H9 (cell line): ENCODE results near the gene OOSP3. TPM values are rescaled to one million over a fixed set of nuclear protein-coding genes. Genes with fewer than 3 reads are reported as not detected.

Experiments used
- DNase-seq: peaks from one replicate; pipeline ENCODE4 v3.0.0-alpha.2; 2017
- H2AFZ ChIP-seq: one replicate; pipeline ENCODE4 v1.6.1; 2013; ENCODE audit warnings: mild to moderate bottlenecking, low read length, control low read depth, moderate library complexity
- H2AK5ac ChIP-seq: 2 replicates; pipeline ENCODE4 v1.6.1; 2013; ENCODE audit warnings: low read length, control low read depth, mixed read lengths; ENCODE audit not compliant: insufficient read length
- H2BK120ac ChIP-seq: one replicate; pipeline ENCODE4 v1.6.1; 2013; ENCODE audit warnings: low read depth, mild to moderate bottlenecking, low read length, control low read depth, inconsistent platforms; ENCODE audit not compliant: poor library complexity, severe bottlenecking
- H2BK12ac ChIP-seq: 2 replicates; pipeline ENCODE4 v1.6.1; 2013; ENCODE audit warnings: low read length, control low read depth, mixed read lengths, low read depth; ENCODE audit not compliant: insufficient read length
- H2BK15ac ChIP-seq: 2 replicates; pipeline ENCODE4 v1.6.1; 2013; ENCODE audit warnings: low read depth, low read length, control low read depth
- H2BK20ac ChIP-seq: one replicate; pipeline ENCODE4 v1.6.1; 2013; ENCODE audit warnings: low read depth, mild to moderate bottlenecking, low read length, control low read depth, inconsistent platforms; ENCODE audit not compliant: poor library complexity, severe bottlenecking
- H2BK5ac ChIP-seq: 2 replicates; pipeline ENCODE4 v1.6.1; 2013; ENCODE audit warnings: low read length, control low read depth, mixed read lengths; ENCODE audit not compliant: insufficient read length
- H3K14ac ChIP-seq: 2 replicates; pipeline ENCODE4 v1.6.1; 2013; ENCODE audit warnings: low read length, control low read depth; ENCODE audit not compliant: insufficient read depth
- H3K18ac ChIP-seq: 2 replicates; pipeline ENCODE4 v1.6.1; 2013; ENCODE audit warnings: low read depth, mild to moderate bottlenecking, mixed read lengths, low read length, control low read depth; ENCODE audit not compliant: insufficient read length
- H3K23ac ChIP-seq: 2 replicates; pipeline ENCODE4 v1.6.1; 2013; ENCODE audit warnings: low read length, control low read depth, mixed read lengths, low read depth; ENCODE audit not compliant: insufficient read length
- H3K23me2 ChIP-seq: 2 replicates; pipeline ENCODE4 v1.6.1; 2013; ENCODE audit warnings: low read depth, mild to moderate bottlenecking, mixed read lengths, low read length, control low read depth; ENCODE audit not compliant: insufficient read length, poor library complexity, severe bottlenecking
- H3K27ac ChIP-seq: 2 replicates; pipeline ENCODE4 v1.5.1; 2013; ENCODE audit warnings: low read length, control low read depth, mixed read lengths, low read depth; ENCODE audit not compliant: insufficient read length
- H3K27me3 ChIP-seq: 2 replicates; pipeline ENCODE4 v1.6.1; 2013; ENCODE audit warnings: low read length, control low read depth, inconsistent platforms; ENCODE audit not compliant: insufficient read depth
- H3K4ac ChIP-seq: 2 replicates; pipeline ENCODE4 v1.6.1; 2013; ENCODE audit warnings: low read depth, mild to moderate bottlenecking, control low read depth, inconsistent platforms, low read length, moderate library complexity
- H3K4me1 ChIP-seq: 2 replicates; pipeline ENCODE4 v1.6.1; 2013; ENCODE audit warnings: low read length, control low read depth, inconsistent platforms; ENCODE audit not compliant: insufficient read depth
- H3K4me2 ChIP-seq: 2 replicates; pipeline ENCODE4 v1.6.1; 2013; ENCODE audit warnings: low read length, control low read depth, mixed read lengths; ENCODE audit not compliant: insufficient read length, insufficient read depth
- H3K56ac ChIP-seq: 2 replicates; pipeline ENCODE4 v1.6.1; 2013; ENCODE audit warnings: low read depth, mild to moderate bottlenecking, mixed read lengths, low read length, control low read depth; ENCODE audit not compliant: insufficient read length
- H3K79me1 ChIP-seq: 2 replicates; pipeline ENCODE4 v1.6.1; 2013; ENCODE audit warnings: low read depth, mild to moderate bottlenecking, moderate library complexity, low read length, control low read depth, inconsistent platforms; ENCODE audit not compliant: insufficient read depth, poor library complexity, severe bottlenecking
- H3K79me2 ChIP-seq: 2 replicates; pipeline ENCODE4 v1.6.1; 2013; ENCODE audit warnings: low read length, control low read depth, inconsistent platforms; ENCODE audit not compliant: insufficient read depth
- H3K9ac ChIP-seq: 2 replicates; pipeline ENCODE4 v1.6.1; 2013; ENCODE audit warnings: low read length, control low read depth, mixed read lengths; ENCODE audit not compliant: insufficient read length; ENCODE audit errors: extremely low read depth
- H3K9me3 ChIP-seq: one replicate; pipeline ENCODE4 v1.6.1; 2013; ENCODE audit warnings: low read depth, low read length, inconsistent platforms; ENCODE audit not compliant: control insufficient read depth
- H3T11ph ChIP-seq: one replicate; pipeline ENCODE4 v1.6.1; 2013; ENCODE audit warnings: mild to moderate bottlenecking, low read length, control low read depth, inconsistent platforms
- H4K20me1 ChIP-seq: one replicate; pipeline ENCODE4 v1.6.1; 2013; ENCODE audit not compliant: control insufficient read depth, insufficient read length, insufficient read depth
- H4K5ac ChIP-seq: 2 replicates; pipeline ENCODE4 v1.6.1; 2013; ENCODE audit warnings: low read depth, mild to moderate bottlenecking, mixed read lengths, low read length, control low read depth; ENCODE audit not compliant: insufficient read length
- H4K8ac ChIP-seq: replicated peaks from 2 replicates; pipeline ENCODE4 v1.6.1; 2013; ENCODE audit warnings: low read length, control low read depth, mixed read lengths, low read depth; ENCODE audit not compliant: insufficient read length
- H4K91ac ChIP-seq: 2 replicates; pipeline ENCODE4 v1.6.1; 2013; ENCODE audit warnings: low read depth, mild to moderate bottlenecking, moderate library complexity, mixed read lengths, low read length, control low read depth; ENCODE audit not compliant: insufficient read length
- H3K27ac Mint-ChIP-seq, 3 experiments: 2 replicates in 2 of 3; 3 replicates in 1 of 3; pipeline ENCODE4 v1.8.0; 2020 to 2021; ENCODE audit warnings: mixed read lengths in 3 of 3, mild to moderate bottlenecking in 1 of 3, moderate library complexity in 1 of 3
- H3K27me3 Mint-ChIP-seq: 2 replicates; pipeline ENCODE4 v1.8.0; 2021; ENCODE audit warnings: low read depth, mild to moderate bottlenecking, moderate library complexity, mixed read lengths
- H3K36me3 Mint-ChIP-seq, 3 experiments: 2 replicates in 2 of 3; 3 replicates in 1 of 3; pipeline ENCODE4 v1.8.0; 2020 to 2021; ENCODE audit warnings: low read depth in 3 of 3, mixed read lengths in 3 of 3; ENCODE audit not compliant: insufficient read depth in 1 of 3
- H3K4me1 Mint-ChIP-seq, 2 experiments: 2 replicates each; pipeline ENCODE4 v1.8.0; 2020; ENCODE audit warnings: mixed read lengths in 2 of 2
- H3K4me3 Mint-ChIP-seq, 2 experiments: 2 replicates in 1 of 2; 3 replicates in 1 of 2; pipeline ENCODE4 v1.8.0; 2020 to 2021; ENCODE audit warnings: mild to moderate bottlenecking in 2 of 2, mixed read lengths in 2 of 2, moderate library complexity in 1 of 2
- H3K9me3 Mint-ChIP-seq, 2 experiments: 2 replicates in 1 of 2; 3 replicates in 1 of 2; pipeline ENCODE4 v1.8.0; 2020; ENCODE audit warnings: mild to moderate bottlenecking in 2 of 2, mixed read lengths in 2 of 2, moderate library complexity in 1 of 2
- total RNA-seq: library from RNA; stranded (reverse); gene quantifications from 2 replicates; pipeline ENCODE4 v1.2.1, GENCODE V29; 2021
- TF ChIP-seq, protein P1 (sequence below): fragments of 200-600 bp; sonication (generic); conservative IDR thresholded peaks from 3 replicates; pipeline ENCODE4 v1.8.0; 2021; ENCODE audit warnings: antibody characterized with exemption, mild to moderate bottlenecking

OOSP3 gene
- total RNA-seq, 1 experiment from 2014 or later: not detected

DNA sequence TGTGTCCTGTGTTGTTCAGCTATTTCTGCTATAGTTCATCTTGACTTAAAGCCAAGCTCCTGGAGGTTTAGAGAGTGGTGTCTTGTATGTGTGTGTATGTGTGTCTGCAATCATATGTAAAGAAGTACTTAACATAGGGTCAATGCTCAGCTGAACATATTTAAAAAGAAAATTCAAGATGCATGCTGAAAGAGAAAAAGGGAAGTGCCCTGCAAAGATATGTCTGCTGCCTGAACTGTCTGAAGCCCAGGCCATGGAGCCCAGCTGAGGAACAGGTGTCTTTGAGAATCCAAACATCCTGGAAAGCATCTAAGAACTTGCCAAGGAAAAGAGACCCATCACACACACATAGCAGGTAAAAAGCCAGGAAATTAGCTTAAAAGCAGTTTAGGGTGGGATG, 18.9 kb upstream of the OOSP3 start:
- H4K20me1 ChIP-seq: no peaks in the 10 kb centered on the region

More for the DNA sequence above, 18.9 kb upstream of the OOSP3 start:
- Histone ChIP-seq H3K4me2 (no peak overlapping the region), H2BK20ac (no peak overlapping the region), H3K18ac (no peak overlapping the region), H3K79me2 (no peaks in the 10 kb centered on the region), H2AFZ (no peak overlapping the region), H3K9me3 (no peaks in the 10 kb centered on the region), H4K5ac (no peak overlapping the region), H3K79me1 (no peaks in the 10 kb centered on the region), H3K4me1 (peaks cover 3% of the 10 kb centered on the region; the same call in 1 of the 2 replicates), H3K27ac (no peak overlapping the region), H4K91ac (no peak overlapping the region), H3K23ac (no peak overlapping the region), H4K8ac (no peak overlapping the region), H2BK15ac (no peak overlapping the region), H3T11ph (no peak overlapping the region), H3K4ac (no peak overlapping the region), H3K14ac (no peak overlapping the region), H3K27me3 (no peaks in the 10 kb centered on the region), H3K56ac (no peak overlapping the region), H3K23me2 (no peaks in the 10 kb centered on the region), H2AK5ac (no peak overlapping the region), H3K9ac (no peak overlapping the region), H2BK5ac (no peak overlapping the region), H2BK120ac (no peak overlapping the region), H2BK12ac (no peak overlapping the region)
- DNase-seq: no peak
- Mint-ChIP-seq H3K4me3 (no peak overlapping the region), H3K9me3 (no peaks in the 10 kb centered on the region), H3K4me1 (peaks cover 8 to 14% of the 10 kb centered on the region in 2 experiments), H3K27ac (no peak overlapping the region), H3K36me3 (no peaks in the 10 kb centered on the region), H3K27me3 (no peaks in the 10 kb centered on the region)
- TF ChIP-seq, protein P1, sequence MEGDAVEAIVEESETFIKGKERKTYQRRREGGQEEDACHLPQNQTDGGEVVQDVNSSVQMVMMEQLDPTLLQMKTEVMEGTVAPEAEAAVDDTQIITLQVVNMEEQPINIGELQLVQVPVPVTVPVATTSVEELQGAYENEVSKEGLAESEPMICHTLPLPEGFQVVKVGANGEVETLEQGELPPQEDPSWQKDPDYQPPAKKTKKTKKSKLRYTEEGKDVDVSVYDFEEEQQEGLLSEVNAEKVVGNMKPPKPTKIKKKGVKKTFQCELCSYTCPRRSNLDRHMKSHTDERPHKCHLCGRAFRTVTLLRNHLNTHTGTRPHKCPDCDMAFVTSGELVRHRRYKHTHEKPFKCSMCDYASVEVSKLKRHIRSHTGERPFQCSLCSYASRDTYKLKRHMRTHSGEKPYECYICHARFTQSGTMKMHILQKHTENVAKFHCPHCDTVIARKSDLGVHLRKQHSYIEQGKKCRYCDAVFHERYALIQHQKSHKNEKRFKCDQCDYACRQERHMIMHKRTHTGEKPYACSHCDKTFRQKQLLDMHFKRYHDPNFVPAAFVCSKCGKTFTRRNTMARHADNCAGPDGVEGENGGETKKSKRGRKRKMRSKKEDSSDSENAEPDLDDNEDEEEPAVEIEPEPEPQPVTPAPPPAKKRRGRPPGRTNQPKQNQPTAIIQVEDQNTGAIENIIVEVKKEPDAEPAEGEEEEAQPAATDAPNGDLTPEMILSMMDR: no peak
